AG09309 (cell line): ENCODE measurements around the gene SLC28A2.

ENCODE experiments used
- DNase-seq: peaks from one replicate; pipeline ENCODE4 v3.0.0-alpha.2; 2010; ENCODE audit warnings: low read depth
- H3K4me3 ChIP-seq: 2 replicates; pipeline ENCODE4 v1.5.1; 2011; ENCODE audit warnings: mild to moderate bottlenecking, low read depth, low read length, moderate library complexity; ENCODE audit not compliant: control insufficient read depth
- TF ChIP-seq, protein P1 (sequence below): IDR thresholded peaks from 2 replicates; pipeline ENCODE4 v1.5.1; 2011; ENCODE audit warnings: mild to moderate bottlenecking, low read depth, low read length, inconsistent platforms; ENCODE audit not compliant: insufficient read depth, control insufficient read depth; ENCODE audit errors: missing control alignments

The SLC28A2 gene

DNA sequence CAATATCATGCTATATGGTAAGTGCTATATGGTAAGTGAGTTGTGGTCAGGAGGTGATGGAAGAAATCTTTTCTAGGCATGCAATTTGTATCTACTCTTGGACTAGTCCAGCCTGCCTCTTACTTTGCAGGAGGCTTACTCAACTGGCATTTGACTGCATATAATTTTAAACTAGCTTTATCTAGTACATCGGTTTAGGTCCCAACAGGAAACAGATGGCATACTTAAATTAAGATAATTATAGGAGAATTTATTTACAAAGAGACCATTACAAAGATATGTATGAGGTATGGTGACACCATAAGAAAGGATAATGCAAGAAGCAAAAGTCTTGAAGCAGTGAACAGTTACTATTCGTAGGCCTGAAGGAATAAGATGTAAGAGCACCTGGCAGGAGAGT, 7.8 kb downstream of the SLC28A2 start:
- H3K4me3 ChIP-seq: no peak overlapping the region
- TF ChIP-seq, protein P1, sequence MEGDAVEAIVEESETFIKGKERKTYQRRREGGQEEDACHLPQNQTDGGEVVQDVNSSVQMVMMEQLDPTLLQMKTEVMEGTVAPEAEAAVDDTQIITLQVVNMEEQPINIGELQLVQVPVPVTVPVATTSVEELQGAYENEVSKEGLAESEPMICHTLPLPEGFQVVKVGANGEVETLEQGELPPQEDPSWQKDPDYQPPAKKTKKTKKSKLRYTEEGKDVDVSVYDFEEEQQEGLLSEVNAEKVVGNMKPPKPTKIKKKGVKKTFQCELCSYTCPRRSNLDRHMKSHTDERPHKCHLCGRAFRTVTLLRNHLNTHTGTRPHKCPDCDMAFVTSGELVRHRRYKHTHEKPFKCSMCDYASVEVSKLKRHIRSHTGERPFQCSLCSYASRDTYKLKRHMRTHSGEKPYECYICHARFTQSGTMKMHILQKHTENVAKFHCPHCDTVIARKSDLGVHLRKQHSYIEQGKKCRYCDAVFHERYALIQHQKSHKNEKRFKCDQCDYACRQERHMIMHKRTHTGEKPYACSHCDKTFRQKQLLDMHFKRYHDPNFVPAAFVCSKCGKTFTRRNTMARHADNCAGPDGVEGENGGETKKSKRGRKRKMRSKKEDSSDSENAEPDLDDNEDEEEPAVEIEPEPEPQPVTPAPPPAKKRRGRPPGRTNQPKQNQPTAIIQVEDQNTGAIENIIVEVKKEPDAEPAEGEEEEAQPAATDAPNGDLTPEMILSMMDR: no peak

DNA sequence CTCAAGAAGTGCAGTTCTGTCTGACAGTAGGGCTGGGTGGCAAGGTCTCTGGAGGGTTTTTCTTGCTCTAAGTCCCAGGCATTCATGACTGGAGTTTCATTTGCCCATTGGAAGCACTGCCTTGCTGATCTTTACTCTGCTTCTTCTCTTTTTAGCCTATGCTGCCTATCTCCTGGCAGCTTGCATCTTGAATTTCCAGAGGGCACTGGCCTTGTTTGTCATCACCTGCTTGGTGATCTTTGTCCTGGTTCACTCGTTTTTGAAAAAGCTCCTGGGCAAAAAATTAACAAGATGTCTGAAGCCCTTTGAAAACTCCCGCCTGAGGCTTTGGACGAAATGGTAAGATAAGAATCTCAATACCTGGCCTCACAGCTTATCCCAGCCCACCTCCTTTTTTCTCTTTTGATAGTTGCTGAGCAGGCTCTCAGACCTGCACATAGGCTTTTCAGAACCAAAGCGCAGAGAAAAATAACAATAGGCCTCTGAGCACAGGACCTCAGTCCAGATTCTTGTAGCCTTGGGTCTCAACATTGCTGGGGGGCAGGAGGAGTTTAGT, 10.9 kb downstream of the SLC28A2 start:
- TF ChIP-seq, protein P1: no peak
- no peak for DNase-seq
- H3K4me3 ChIP-seq: no peak overlapping the region

More for the DNA sequence above, 7.8 kb downstream of the SLC28A2 start:
- no peak for DNase-seq

DNA sequence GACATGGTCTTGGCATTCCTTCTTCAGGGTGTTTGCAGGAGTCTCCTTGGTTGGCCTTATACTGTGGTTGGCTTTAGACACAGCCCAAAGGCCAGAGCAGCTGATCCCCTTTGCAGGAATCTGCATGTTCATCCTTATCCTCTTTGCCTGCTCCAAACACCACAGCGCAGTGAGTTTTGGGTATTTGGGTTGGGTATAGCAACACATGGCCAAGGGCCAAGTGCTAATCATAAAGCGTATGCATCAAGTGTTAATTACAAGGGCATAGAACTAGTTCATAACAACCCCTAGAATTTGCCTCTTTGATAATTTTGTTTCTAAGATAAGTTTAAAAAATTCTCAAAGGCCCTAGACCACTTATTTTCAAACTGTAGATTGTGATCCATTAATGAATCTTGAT, 11.8 kb downstream of the SLC28A2 start:
- DNase-seq: no peak
- TF ChIP-seq, protein P1: no peak
- no peak overlapping the region for H3K4me3 ChIP-seq

DNA sequence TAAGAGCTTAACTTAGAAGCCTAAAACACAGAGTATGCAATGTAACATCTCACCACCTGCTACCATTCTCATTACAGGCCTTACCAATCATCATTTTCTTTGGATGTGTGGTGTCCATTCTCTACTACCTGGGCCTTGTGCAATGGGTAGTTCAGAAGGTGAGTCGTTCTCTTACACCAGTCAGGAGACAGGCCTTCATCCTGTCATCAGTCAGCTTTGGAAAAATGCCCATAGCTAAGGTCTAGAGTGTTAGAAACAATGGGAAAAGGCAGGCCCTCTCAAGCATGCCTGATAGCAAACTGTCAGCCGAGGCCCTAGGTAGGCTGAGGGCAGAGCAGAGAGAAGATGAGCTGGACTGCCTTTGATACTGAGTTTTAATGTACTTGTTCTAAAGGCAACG, 13.5 kb downstream of the SLC28A2 start:
- TF ChIP-seq, protein P1: no peak
- no peak overlapping the region for H3K4me3 ChIP-seq
- no peak for DNase-seq

DNA sequence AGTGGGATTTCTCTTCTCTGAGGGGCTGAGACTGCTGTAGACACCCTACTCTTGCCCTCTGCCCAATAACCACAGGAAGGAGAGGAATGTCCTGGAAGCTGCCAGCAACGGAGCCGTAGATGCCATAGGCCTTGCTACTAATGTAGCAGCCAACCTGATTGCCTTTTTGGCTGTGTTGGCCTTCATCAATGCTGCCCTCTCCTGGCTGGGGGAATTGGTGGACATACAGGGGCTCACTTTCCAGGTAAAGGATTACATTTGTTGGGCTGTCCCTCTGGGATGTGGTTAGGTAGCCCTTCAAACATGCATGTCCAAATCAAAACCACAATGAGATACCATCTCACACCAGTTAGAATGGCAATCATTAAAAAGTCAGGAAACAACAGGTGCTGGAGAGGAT, 16.1 kb downstream of the SLC28A2 start:
- no peak overlapping the region for H3K4me3 ChIP-seq
- DNase-seq: no peak
- TF ChIP-seq, protein P1: peak; percentile 12

DNA sequence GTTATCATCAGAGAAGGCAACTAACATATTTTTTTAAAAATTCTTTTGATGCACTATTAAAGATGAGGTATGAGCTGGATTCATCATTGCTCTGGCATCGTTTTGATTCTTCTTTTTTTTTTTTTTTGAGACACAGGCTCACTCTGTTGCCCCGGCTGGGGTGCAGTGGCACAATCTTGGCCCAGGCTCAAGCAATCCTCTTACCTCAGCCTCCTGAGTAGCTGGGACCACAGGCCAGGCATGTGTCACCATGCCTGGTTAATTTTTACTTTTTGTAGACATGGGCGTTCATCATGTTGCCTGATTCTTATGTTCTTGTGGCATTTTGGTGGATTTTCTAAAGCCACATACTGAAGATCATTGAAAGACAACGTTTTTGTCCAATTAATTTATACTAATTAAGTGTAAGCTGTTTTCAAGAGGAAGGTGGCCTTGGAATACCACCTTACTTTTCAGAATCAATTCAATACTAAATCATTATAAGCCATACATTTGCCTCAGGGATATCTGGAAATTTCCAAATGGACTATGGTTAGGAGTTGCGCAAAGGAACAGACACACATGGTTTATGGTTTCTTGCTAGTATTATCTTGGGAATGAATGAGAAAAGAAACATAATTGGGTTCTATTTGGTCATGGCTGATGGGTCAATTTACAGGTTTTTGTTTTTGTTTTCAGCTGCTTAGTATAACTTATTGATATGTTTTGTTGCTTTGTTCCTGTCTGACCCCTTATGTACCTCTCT, 22.8 kb downstream of the SLC28A2 start:
- no peak overlapping the region for H3K4me3 ChIP-seq
- TF ChIP-seq, protein P1: no peak
- DNase-seq: no peak
